Measurements from ENCODE around the gene OSBPL6.
A peak's percentile ranks its signal among the peaks of the same experiment; 100 is the strongest.

GRCh38 chr2:178401994-178402437 lies 207.7 kb downstream of the OSBPL6 start:
- TF ChIP-seq POLR2A (conservative IDR thresholded peaks at IDR 0.05) (no peak), ZNF707 (CRISPR knock-in tag; conservative IDR thresholded peaks at IDR 0.05) (no peak), RNF2 (IDR thresholded peaks at IDR 0.05) (peak; percentile 47; the same call in 1 of the 2 replicates), MAFK (IDR thresholded peaks at IDR 0.05; ENCODE audit: low read length) (no peak), RREB1 (CRISPR knock-in tag; IDR thresholded peaks at IDR 0.05) (no peak)
